Measurements from ENCODE around the gene HIGD1B.

Gene HIGD1B

DNA sequence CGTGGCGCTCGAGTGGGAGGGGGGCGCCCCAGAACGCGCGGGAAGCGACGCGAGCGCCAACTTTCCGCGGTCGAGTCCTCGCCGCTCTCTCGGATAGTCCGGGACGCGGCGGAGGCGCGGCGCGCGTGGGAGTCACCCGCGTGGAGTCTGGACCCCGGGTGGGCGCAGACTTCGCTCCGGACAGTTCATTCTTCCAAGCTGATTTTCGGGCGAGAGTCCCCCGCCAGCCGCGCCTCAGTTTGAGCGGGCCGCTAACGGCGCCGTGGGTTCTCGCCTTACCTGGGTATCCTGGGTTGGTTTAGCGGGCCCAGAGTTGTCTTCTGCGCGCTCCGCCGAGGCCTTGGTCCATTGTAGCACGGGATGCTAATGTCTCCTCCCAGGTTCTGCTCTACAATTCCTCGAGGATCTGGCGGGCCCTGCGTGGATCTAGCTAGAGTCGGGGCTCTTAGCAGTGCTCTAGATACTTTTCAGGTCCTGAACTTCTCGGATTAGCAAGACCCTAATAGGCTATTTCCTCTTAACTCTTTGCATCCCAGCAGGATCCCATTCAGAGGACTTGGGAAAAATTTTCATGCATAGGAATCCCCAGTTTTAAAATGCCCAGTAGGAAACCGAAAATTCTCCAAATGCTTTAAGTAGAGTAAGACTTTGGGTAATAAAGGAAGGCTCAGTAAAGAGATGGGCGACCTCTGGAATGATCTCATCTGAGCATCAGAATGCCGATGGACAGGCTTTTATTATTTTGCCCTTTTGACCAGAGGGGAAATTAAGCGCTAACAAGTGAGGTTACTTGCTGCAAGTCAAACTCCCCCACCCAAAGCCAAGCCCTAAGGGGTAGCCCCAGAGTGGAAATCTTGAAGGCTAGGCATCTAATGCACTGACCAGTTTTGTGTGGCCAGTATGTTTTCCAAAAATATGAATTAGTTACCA, 17.1 kb upstream of the HIGD1B start (continued):
- TF ChIP-seq, protein P1, sequence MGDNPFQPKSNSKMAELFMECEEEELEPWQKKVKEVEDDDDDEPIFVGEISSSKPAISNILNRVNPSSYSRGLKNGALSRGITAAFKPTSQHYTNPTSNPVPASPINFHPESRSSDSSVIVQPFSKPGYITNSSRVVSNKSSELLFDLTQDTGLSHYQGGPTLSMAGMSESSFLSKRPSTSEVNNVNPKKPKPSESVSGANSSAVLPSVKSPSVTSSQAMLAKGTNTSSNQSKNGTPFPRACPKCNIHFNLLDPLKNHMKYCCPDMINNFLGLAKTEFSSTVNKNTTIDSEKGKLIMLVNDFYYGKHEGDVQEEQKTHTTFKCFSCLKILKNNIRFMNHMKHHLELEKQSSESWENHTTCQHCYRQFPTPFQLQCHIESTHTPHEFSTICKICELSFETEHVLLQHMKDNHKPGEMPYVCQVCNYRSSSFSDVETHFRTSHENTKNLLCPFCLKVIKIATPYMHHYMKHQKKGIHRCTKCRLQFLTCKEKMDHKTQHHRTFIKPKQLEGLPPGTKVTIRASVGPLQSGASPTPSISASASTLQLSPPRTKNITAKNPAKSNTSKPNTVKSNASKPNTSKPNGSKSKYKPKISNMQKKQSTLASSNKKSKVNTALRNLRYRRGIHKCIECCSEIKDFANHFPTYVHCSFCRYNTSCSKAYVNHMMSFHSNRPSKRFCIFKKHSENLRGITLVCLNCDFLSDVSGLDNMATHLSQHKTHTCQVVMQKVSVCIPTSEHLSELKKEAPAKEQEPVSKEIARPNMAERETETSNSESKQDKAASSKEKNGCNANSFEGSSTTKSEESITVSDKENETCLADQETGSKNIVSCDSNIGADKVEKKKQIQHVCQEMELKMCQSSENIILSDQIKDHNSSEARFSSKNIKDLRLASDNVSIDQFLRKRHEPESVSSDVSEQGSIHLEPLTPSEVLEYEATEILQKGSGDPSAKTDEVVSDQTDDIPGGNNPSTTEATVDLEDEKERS (tag by site-specific recombination; IDR thresholded peaks at IDR 0.05) = no peak
- TF ChIP-seq ZNF791 (tag by site-specific recombination; IDR thresholded peaks at IDR 0.05) = no peak
- TF ChIP-seq, protein P2, sequence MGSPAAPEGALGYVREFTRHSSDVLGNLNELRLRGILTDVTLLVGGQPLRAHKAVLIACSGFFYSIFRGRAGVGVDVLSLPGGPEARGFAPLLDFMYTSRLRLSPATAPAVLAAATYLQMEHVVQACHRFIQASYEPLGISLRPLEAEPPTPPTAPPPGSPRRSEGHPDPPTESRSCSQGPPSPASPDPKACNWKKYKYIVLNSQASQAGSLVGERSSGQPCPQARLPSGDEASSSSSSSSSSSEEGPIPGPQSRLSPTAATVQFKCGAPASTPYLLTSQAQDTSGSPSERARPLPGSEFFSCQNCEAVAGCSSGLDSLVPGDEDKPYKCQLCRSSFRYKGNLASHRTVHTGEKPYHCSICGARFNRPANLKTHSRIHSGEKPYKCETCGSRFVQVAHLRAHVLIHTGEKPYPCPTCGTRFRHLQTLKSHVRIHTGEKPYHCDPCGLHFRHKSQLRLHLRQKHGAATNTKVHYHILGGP (tag by site-specific recombination; IDR thresholded peaks at IDR 0.05) = no peak
- TF ChIP-seq ZNF76 (tag by site-specific recombination; IDR thresholded peaks at IDR 0.05; ENCODE audit: borderline replicate concordance, low read depth) = peak; percentile 27; the same call in 1 of the 2 replicates
- TF ChIP-seq GFI1B (tag by site-specific recombination; IDR thresholded peaks at IDR 0.05) = no peak
- no peak for TF ChIP-seq ZNF555 (tag by site-specific recombination; conservative IDR thresholded peaks at IDR 0.05)
- TF ChIP-seq BCL11B (tag by site-specific recombination; IDR thresholded peaks at IDR 0.05; ENCODE audit: low read depth) = no peak
- peak; percentile 42; the same call in 1 of the 2 replicates for TF ChIP-seq KLF16 (tag by site-specific recombination; IDR thresholded peaks at IDR 0.05)
- TF ChIP-seq, protein P3, sequence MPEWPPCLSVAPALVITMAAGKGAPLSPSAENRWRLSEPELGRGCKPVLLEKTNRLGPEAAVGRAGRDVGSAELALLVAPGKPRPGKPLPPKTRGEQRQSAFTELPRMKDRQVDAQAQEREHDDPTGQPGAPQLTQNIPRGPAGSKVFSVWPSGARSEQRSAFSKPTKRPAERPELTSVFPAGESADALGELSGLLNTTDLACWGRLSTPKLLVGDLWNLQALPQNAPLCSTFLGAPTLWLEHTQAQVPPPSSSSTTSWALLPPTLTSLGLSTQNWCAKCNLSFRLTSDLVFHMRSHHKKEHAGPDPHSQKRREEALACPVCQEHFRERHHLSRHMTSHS (tag by site-specific recombination; IDR thresholded peaks at IDR 0.05) = no peak
- TF ChIP-seq, protein P4, sequence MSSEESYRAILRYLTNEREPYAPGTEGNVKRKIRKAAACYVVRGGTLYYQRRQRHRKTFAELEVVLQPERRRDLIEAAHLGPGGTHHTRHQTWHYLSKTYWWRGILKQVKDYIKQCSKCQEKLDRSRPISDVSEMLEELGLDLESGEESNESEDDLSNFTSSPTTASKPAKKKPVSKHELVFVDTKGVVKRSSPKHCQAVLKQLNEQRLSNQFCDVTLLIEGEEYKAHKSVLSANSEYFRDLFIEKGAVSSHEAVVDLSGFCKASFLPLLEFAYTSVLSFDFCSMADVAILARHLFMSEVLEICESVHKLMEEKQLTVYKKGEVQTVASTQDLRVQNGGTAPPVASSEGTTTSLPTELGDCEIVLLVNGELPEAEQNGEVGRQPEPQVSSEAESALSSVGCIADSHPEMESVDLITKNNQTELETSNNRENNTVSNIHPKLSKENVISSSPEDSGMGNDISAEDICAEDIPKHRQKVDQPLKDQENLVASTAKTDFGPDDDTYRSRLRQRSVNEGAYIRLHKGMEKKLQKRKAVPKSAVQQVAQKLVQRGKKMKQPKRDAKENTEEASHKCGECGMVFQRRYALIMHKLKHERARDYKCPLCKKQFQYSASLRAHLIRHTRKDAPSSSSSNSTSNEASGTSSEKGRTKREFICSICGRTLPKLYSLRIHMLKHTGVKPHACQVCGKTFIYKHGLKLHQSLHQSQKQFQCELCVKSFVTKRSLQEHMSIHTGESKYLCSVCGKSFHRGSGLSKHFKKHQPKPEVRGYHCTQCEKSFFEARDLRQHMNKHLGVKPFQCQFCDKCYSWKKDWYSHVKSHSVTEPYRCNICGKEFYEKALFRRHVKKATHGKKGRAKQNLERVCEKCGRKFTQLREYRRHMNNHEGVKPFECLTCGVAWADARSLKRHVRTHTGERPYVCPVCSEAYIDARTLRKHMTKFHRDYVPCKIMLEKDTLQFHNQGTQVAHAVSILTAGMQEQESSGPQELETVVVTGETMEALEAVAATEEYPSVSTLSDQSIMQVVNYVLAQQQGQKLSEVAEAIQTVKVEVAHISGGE (tag by site-specific recombination; conservative IDR thresholded peaks at IDR 0.05; ENCODE audit: low read depth) = no peak
- TF ChIP-seq, protein P5, sequence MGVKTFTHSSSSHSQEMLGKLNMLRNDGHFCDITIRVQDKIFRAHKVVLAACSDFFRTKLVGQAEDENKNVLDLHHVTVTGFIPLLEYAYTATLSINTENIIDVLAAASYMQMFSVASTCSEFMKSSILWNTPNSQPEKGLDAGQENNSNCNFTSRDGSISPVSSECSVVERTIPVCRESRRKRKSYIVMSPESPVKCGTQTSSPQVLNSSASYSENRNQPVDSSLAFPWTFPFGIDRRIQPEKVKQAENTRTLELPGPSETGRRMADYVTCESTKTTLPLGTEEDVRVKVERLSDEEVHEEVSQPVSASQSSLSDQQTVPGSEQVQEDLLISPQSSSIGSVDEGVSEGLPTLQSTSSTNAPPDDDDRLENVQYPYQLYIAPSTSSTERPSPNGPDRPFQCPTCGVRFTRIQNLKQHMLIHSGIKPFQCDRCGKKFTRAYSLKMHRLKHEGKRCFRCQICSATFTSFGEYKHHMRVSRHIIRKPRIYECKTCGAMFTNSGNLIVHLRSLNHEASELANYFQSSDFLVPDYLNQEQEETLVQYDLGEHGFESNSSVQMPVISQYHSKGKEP (tag by site-specific recombination; IDR thresholded peaks at IDR 0.05) = no peak
- no peak for TF ChIP-seq RBAK (tag by site-specific recombination; IDR thresholded peaks at IDR 0.05)
- no peak for TF ChIP-seq ZNF473 (tag by site-specific recombination; IDR thresholded peaks at IDR 0.05)
- TF ChIP-seq ZNF140 (tag by site-specific recombination; IDR thresholded peaks at IDR 0.05) = no peak
- no peak for TF ChIP-seq ZNF274 (IDR thresholded peaks at IDR 0.05; ENCODE audit: low read length)
- TF ChIP-seq ZNF274 (tag by site-specific recombination; IDR thresholded peaks at IDR 0.05; ENCODE audit: borderline replicate concordance) = no peak
- no peak for TF ChIP-seq ZNF211 (tag by site-specific recombination; IDR thresholded peaks at IDR 0.05; ENCODE audit: low read depth)
- TF ChIP-seq, protein P6, sequence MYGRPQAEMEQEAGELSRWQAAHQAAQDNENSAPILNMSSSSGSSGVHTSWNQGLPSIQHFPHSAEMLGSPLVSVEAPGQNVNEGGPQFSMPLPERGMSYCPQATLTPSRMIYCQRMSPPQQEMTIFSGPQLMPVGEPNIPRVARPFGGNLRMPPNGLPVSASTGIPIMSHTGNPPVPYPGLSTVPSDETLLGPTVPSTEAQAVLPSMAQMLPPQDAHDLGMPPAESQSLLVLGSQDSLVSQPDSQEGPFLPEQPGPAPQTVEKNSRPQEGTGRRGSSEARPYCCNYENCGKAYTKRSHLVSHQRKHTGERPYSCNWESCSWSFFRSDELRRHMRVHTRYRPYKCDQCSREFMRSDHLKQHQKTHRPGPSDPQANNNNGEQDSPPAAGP (tag by site-specific recombination; IDR thresholded peaks at IDR 0.05) = 0 out of 2 replicates have a peak, but pooled peaks have one; percentile 25
- TF ChIP-seq, protein P7, sequence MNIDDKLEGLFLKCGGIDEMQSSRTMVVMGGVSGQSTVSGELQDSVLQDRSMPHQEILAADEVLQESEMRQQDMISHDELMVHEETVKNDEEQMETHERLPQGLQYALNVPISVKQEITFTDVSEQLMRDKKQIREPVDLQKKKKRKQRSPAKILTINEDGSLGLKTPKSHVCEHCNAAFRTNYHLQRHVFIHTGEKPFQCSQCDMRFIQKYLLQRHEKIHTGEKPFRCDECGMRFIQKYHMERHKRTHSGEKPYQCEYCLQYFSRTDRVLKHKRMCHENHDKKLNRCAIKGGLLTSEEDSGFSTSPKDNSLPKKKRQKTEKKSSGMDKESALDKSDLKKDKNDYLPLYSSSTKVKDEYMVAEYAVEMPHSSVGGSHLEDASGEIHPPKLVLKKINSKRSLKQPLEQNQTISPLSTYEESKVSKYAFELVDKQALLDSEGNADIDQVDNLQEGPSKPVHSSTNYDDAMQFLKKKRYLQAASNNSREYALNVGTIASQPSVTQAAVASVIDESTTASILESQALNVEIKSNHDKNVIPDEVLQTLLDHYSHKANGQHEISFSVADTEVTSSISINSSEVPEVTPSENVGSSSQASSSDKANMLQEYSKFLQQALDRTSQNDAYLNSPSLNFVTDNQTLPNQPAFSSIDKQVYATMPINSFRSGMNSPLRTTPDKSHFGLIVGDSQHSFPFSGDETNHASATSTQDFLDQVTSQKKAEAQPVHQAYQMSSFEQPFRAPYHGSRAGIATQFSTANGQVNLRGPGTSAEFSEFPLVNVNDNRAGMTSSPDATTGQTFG (tag by site-specific recombination; IDR thresholded peaks at IDR 0.05; ENCODE audit: borderline replicate concordance) = no peak
- TF ChIP-seq, protein P8, sequence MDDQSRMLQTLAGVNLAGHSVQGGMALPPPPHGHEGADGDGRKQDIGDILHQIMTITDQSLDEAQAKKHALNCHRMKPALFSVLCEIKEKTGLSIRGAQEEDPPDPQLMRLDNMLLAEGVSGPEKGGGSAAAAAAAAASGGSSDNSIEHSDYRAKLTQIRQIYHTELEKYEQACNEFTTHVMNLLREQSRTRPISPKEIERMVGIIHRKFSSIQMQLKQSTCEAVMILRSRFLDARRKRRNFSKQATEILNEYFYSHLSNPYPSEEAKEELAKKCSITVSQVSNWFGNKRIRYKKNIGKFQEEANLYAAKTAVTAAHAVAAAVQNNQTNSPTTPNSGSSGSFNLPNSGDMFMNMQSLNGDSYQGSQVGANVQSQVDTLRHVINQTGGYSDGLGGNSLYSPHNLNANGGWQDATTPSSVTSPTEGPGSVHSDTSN (CRISPR knock-in tag; IDR thresholded peaks at IDR 0.05) = 0 out of 2 replicates have a peak, but pooled peaks have one; percentile 48
- peak; percentile 67; the same call in 1 of the 2 replicates for TF ChIP-seq ZFP37 (tag by site-specific recombination; IDR thresholded peaks at IDR 0.05)
- no peak for TF ChIP-seq ZNF654 (tag by site-specific recombination; IDR thresholded peaks at IDR 0.05; ENCODE audit: low read depth)
